Keratinocyte (primary cell): ENCODE measurements around the gene ST8SIA5.

Experiments used
- CTCF ChIP-seq, 3 experiments: IDR thresholded peaks in 1 of 3; conservative IDR thresholded peaks in 1 of 3; optimal IDR thresholded peaks in 1 of 3; 2 replicates in 2 of 3; 3 replicates in 1 of 3; pipeline versions ENCODE3 to v1.5.1; 2011; ENCODE audit warnings: low read length in 3 of 3, mild to moderate bottlenecking in 3 of 3, moderate library complexity in 2 of 3, control low read depth in 1 of 3, inconsistent platforms in 1 of 3; ENCODE audit not compliant: insufficient read depth in 2 of 3; ENCODE audit errors: extremely low read depth in 1 of 3
- EZH2 ChIP-seq: IDR thresholded peaks from one replicate; pipeline ENCODE4 v1.6.1; 2012; ENCODE audit warnings: inconsistent platforms, mild to moderate bottlenecking, low read length, moderate library complexity

- TF ChIP-seq CTCF (optimal IDR thresholded peaks at IDR 0.05 in 1 of 3, IDR thresholded peaks at IDR 0.05 in 1 of 3, conservative IDR thresholded peaks at IDR 0.05 in 1 of 3; ENCODE audit: extremely low read depth in 1 of 3, insufficient read depth in 2 of 3, low read length in 3 of 3) (no peak), EZH2 (no peak)
Observed at GRCh38 chr18:46771141-46771540, 14.3 kb upstream of the ST8SIA5 start.
